ENCODE measurements around the gene DHH. TPM values are rescaled to one million over a fixed set of nuclear protein-coding genes. Genes with fewer than 3 reads are reported as not detected.

The DHH gene
- total and polyA plus RNA-seq, 9 of the 15 experiments (the other 6 are each of a cell fraction or from before 2014, with no cell fraction given): 0.07 to 2.6 (median 0.54) TPM

DNA sequence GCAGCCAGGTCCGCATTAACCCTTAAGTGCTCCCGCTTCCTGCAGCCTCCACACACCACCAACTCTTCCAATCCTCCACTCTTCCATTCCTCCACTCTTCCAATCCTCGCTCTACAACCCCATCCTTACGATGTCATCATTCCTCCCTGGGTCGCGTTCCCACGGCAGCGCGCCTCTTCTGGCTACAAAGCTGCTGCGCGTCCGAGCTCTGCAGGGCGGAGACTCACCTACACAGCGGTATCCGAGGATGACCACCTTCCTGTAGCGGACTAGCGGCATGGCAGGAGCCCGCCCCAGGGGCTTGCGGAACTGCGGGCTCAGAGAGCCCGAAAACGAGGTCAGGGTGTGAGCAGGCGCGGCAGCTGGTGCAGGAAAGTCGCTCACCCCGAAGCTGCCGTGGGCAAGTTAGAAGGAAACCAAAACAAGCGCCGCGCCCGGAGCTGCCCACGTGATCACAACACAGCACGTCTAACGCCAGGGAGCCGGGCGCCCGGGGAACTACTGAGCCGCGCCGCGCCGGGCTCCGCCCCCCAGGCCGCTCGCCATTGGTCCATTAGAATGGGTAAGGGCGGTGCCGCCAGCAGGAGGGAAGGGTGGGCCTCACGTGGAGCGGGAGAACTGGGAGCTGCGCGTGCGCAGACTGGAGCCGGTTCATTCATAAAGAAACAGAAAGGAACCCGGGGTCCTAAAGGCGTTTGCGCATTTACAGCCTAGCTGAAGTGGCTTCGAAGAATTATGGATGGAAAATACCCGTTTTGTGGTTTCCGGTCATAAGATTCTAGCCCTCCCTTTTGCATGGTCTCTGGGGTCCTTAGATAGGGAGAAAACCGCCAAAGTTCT is 24.9 kb downstream of the DHH start, which contains the start of gene RHEBL1 (continued):
- TF ChIP-seq TBP (optimal IDR thresholded peaks at IDR 0.05; ENCODE audit: low read depth, low read length) (peak; percentile 60), JUNB (CRISPR knock-in tag; conservative IDR thresholded peaks at IDR 0.05) (no peak), ZNF830 (CRISPR knock-in tag; IDR thresholded peaks at IDR 0.05) (no peak), MED1 (CRISPR knock-in tag; IDR thresholded peaks at IDR 0.05; ENCODE audit: borderline replicate concordance) (no peak), KLF16 (IDR thresholded peaks at IDR 0.05) (no peak), NUFIP1 (IDR thresholded peaks at IDR 0.05; ENCODE audit: partially characterized antibody) (no peak), FOXA1 (IDR thresholded peaks at IDR 0.05; ENCODE audit: borderline replicate concordance) (no peak), NFE2L1 (tag; IDR thresholded peaks at IDR 0.05; ENCODE audit: borderline replicate concordance, low read depth) (no peak), ZNF764 (CRISPR knock-in tag; IDR thresholded peaks at IDR 0.05; ENCODE audit: low read depth) (no peak), MEIS2 (IDR thresholded peaks at IDR 0.05; ENCODE audit: partially characterized antibody) (peak; percentile 80), RFX1 (IDR thresholded peaks at IDR 0.05) (peak; percentile 77), ETV5 (CRISPR knock-in tag; IDR thresholded peaks at IDR 0.05; ENCODE audit: low read depth) (peak; percentile 56), ARNT (IDR thresholded peaks at IDR 0.05) (no peak)
- TF ChIP-seq, protein P1, sequence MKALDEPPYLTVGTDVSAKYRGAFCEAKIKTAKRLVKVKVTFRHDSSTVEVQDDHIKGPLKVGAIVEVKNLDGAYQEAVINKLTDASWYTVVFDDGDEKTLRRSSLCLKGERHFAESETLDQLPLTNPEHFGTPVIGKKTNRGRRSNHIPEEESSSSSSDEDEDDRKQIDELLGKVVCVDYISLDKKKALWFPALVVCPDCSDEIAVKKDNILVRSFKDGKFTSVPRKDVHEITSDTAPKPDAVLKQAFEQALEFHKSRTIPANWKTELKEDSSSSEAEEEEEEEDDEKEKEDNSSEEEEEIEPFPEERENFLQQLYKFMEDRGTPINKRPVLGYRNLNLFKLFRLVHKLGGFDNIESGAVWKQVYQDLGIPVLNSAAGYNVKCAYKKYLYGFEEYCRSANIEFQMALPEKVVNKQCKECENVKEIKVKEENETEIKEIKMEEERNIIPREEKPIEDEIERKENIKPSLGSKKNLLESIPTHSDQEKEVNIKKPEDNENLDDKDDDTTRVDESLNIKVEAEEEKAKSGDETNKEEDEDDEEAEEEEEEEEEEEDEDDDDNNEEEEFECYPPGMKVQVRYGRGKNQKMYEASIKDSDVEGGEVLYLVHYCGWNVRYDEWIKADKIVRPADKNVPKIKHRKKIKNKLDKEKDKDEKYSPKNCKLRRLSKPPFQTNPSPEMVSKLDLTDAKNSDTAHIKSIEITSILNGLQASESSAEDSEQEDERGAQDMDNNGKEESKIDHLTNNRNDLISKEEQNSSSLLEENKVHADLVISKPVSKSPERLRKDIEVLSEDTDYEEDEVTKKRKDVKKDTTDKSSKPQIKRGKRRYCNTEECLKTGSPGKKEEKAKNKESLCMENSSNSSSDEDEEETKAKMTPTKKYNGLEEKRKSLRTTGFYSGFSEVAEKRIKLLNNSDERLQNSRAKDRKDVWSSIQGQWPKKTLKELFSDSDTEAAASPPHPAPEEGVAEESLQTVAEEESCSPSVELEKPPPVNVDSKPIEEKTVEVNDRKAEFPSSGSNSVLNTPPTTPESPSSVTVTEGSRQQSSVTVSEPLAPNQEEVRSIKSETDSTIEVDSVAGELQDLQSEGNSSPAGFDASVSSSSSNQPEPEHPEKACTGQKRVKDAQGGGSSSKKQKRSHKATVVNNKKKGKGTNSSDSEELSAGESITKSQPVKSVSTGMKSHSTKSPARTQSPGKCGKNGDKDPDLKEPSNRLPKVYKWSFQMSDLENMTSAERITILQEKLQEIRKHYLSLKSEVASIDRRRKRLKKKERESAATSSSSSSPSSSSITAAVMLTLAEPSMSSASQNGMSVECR (CRISPR knock-in tag; IDR thresholded peaks at IDR 0.05): peak; percentile 96
- TF ChIP-seq, protein P2, sequence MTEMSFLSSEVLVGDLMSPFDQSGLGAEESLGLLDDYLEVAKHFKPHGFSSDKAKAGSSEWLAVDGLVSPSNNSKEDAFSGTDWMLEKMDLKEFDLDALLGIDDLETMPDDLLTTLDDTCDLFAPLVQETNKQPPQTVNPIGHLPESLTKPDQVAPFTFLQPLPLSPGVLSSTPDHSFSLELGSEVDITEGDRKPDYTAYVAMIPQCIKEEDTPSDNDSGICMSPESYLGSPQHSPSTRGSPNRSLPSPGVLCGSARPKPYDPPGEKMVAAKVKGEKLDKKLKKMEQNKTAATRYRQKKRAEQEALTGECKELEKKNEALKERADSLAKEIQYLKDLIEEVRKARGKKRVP (CRISPR knock-in tag; IDR thresholded peaks at IDR 0.05): 0 out of 2 replicates have a peak, but pooled peaks have one; percentile 55
- TF ChIP-seq, protein P3, sequence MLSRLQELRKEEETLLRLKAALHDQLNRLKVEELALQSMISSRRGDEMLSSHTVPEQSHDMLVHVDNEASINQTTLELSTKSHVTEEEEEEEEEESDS (CRISPR knock-in tag; IDR thresholded peaks at IDR 0.05): no peak
- TF ChIP-seq, protein P4, sequence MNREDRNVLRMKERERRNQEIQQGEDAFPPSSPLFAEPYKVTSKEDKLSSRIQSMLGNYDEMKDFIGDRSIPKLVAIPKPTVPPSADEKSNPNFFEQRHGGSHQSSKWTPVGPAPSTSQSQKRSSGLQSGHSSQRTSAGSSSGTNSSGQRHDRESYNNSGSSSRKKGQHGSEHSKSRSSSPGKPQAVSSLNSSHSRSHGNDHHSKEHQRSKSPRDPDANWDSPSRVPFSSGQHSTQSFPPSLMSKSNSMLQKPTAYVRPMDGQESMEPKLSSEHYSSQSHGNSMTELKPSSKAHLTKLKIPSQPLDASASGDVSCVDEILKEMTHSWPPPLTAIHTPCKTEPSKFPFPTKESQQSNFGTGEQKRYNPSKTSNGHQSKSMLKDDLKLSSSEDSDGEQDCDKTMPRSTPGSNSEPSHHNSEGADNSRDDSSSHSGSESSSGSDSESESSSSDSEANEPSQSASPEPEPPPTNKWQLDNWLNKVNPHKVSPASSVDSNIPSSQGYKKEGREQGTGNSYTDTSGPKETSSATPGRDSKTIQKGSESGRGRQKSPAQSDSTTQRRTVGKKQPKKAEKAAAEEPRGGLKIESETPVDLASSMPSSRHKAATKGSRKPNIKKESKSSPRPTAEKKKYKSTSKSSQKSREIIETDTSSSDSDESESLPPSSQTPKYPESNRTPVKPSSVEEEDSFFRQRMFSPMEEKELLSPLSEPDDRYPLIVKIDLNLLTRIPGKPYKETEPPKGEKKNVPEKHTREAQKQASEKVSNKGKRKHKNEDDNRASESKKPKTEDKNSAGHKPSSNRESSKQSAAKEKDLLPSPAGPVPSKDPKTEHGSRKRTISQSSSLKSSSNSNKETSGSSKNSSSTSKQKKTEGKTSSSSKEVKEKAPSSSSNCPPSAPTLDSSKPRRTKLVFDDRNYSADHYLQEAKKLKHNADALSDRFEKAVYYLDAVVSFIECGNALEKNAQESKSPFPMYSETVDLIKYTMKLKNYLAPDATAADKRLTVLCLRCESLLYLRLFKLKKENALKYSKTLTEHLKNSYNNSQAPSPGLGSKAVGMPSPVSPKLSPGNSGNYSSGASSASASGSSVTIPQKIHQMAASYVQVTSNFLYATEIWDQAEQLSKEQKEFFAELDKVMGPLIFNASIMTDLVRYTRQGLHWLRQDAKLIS (CRISPR knock-in tag; IDR thresholded peaks at IDR 0.05): no peak
